HL-60 (cell line): ENCODE results near the gene ATP13A5.

Source experiments
- DNase-seq, 2 experiments: peaks; one replicate each; pipeline ENCODE4 v3.0.0-alpha.2; 2010 to 2020; ENCODE audit warnings: low read depth in 1 of 2, low spot score in 1 of 2
- H3K27ac ChIP-seq: fragments of 250-450 bp; sonication (Bioruptor Pico); replicated peaks from 2 replicates; pipeline ENCODE4 v1.5.1; 2020; ENCODE audit warnings: mild to moderate bottlenecking, moderate library complexity
- H3K27me3 ChIP-seq: fragments of 250-450 bp; sonication (Bioruptor Pico); 2 replicates; pipeline ENCODE4 v1.5.1; 2021; ENCODE audit warnings: mild to moderate bottlenecking, moderate library complexity; ENCODE audit not compliant: insufficient read depth, poor library complexity, severe bottlenecking
- H3K4me3 ChIP-seq: replicated peaks from 2 replicates; pipeline ENCODE4 v1.5.1; 2011; ENCODE audit warnings: mild to moderate bottlenecking, control low read depth, low read length; ENCODE audit not compliant: insufficient read depth
- GABPA ChIP-seq: IDR thresholded peaks from 2 replicates; pipeline ENCODE4 v1.6.1; 2012; ENCODE audit warnings: low read depth
- POLR2AphosphoS5 ChIP-seq: IDR thresholded peaks from 2 replicates; pipeline ENCODE4 v1.6.1; 2012; ENCODE audit warnings: low read depth
- SPI1 ChIP-seq: IDR thresholded peaks from 2 replicates; pipeline ENCODE4 v1.6.1; 2012; ENCODE audit warnings: low read depth, mild to moderate bottlenecking, borderline replicate concordance
- TF ChIP-seq, protein P1 (sequence below): IDR thresholded peaks from 2 replicates; pipeline ENCODE4 v1.6.1; 2012; ENCODE audit warnings: low read depth; ENCODE audit not compliant: insufficient replicate concordance
- TF ChIP-seq, protein P2 (sequence below): IDR thresholded peaks from one replicate; pipeline ENCODE4 v1.5.1; 2011; ENCODE audit warnings: low read length, control low read depth, inconsistent platforms; ENCODE audit not compliant: insufficient read depth

ATP13A5 gene

DNA sequence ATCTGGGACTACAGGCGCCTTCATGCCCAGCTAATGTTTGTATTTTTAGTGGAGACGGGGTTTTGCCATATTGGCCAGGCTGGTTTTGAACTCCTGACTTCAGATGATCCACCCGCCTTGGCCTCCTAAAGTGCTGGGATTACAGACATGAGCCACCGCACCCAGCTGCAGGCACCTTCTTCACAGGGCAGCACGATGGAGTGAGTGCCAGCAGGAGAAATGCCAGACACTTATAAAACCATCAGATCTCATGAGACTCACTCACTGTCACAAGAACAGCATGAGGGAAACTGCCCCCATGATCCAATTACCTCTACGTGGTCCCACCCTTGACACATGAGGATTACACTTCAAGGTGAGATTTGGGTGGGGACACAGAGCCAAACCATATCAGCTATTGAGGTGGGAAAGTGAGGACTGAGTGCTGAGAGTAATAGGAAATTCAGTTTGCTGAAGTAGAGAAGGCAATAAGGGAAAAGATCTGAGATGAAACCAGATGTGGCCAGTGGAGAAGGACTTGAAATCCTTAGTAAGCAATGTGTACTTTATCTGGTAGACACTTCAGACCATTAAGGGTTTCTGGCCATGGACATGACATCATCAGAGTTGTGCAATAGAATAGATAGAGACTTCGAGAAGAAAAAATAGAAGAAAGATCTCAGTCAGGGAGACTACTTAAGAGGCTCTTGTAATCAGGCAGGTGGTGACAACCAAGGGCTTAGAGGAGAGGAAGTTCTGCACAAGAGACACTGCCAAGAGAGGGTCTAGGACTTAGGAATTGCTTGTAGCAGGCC lies 18.1 kb upstream of the ATP13A5 start:
- no peaks in the 10 kb centered on the region for H3K27me3 ChIP-seq
- no peak overlapping the region for H3K4me3 ChIP-seq
- no peak overlapping the region for H3K27ac ChIP-seq
- no peak for DNase-seq
- no peak for TF ChIP-seq SPI1
- TF ChIP-seq, protein P1, sequence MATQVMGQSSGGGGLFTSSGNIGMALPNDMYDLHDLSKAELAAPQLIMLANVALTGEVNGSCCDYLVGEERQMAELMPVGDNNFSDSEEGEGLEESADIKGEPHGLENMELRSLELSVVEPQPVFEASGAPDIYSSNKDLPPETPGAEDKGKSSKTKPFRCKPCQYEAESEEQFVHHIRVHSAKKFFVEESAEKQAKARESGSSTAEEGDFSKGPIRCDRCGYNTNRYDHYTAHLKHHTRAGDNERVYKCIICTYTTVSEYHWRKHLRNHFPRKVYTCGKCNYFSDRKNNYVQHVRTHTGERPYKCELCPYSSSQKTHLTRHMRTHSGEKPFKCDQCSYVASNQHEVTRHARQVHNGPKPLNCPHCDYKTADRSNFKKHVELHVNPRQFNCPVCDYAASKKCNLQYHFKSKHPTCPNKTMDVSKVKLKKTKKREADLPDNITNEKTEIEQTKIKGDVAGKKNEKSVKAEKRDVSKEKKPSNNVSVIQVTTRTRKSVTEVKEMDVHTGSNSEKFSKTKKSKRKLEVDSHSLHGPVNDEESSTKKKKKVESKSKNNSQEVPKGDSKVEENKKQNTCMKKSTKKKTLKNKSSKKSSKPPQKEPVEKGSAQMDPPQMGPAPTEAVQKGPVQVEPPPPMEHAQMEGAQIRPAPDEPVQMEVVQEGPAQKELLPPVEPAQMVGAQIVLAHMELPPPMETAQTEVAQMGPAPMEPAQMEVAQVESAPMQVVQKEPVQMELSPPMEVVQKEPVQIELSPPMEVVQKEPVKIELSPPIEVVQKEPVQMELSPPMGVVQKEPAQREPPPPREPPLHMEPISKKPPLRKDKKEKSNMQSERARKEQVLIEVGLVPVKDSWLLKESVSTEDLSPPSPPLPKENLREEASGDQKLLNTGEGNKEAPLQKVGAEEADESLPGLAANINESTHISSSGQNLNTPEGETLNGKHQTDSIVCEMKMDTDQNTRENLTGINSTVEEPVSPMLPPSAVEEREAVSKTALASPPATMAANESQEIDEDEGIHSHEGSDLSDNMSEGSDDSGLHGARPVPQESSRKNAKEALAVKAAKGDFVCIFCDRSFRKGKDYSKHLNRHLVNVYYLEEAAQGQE, result no peak
- TF ChIP-seq, protein P2, sequence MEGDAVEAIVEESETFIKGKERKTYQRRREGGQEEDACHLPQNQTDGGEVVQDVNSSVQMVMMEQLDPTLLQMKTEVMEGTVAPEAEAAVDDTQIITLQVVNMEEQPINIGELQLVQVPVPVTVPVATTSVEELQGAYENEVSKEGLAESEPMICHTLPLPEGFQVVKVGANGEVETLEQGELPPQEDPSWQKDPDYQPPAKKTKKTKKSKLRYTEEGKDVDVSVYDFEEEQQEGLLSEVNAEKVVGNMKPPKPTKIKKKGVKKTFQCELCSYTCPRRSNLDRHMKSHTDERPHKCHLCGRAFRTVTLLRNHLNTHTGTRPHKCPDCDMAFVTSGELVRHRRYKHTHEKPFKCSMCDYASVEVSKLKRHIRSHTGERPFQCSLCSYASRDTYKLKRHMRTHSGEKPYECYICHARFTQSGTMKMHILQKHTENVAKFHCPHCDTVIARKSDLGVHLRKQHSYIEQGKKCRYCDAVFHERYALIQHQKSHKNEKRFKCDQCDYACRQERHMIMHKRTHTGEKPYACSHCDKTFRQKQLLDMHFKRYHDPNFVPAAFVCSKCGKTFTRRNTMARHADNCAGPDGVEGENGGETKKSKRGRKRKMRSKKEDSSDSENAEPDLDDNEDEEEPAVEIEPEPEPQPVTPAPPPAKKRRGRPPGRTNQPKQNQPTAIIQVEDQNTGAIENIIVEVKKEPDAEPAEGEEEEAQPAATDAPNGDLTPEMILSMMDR, result no peak
- TF ChIP-seq GABPA, result no peak
- no peak for TF ChIP-seq POLR2AphosphoS5

DNA sequence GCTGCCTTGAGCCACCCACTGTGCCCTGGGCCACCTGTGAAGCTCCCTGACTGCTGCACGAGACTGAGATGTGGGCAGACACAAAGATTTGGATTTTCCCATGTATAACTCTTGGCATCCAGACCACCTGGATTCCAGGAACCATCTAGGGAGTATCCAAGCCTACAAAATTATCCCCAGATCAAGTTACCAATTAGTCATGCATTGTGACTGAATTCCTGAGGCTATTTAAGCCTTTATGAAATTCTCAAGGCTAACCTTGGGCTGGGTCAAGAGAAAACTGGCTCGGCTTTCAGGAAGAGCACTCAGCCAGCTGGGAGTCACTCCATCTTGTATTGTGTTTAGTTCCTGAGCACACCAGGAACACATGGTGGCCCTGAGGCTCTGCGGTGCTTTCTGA lies 13.3 kb upstream of the ATP13A5 start:
- DNase-seq, result no peak
- no peak overlapping the region for H3K4me3 ChIP-seq
- H3K27me3 ChIP-seq, result no peaks in the 10 kb centered on the region
- TF ChIP-seq, protein P2, result no peak
- TF ChIP-seq, protein P1, result no peak
- TF ChIP-seq GABPA, result no peak
- TF ChIP-seq SPI1, result no peak
- TF ChIP-seq POLR2AphosphoS5, result no peak
- H3K27ac ChIP-seq, result no peak overlapping the region

DNA sequence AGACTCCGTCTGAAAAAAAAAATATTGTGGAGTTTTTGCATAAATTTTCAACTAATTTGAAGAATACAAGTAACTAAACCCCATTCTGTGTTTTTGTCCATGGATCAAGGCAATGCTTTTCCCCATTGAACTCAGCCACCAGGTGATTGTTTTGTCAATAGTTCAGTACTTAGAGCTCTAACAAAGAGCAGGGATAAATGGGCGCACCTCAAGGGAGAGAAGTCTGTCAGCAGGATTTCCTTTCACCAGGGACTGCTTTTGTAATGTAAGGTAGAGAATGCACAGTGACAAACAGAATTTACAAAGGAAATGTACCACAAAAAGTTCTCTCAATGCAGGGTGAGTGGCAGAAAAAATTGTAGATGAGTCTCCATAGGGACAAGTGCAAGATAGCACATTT lies 10.8 kb upstream of the ATP13A5 start:
- no peak for DNase-seq
- no peak overlapping the region for H3K27ac ChIP-seq
- no peaks in the 10 kb centered on the region for H3K27me3 ChIP-seq
- TF ChIP-seq POLR2AphosphoS5, result no peak
- no peak for TF ChIP-seq GABPA
- no peak for TF ChIP-seq SPI1
- TF ChIP-seq, protein P1, result no peak
- TF ChIP-seq, protein P2, result no peak
- H3K4me3 ChIP-seq, result no peak overlapping the region
